Measurements from ENCODE around the gene MRPL20.
A peak's percentile ranks its signal among the peaks of the same experiment; 100 is the strongest.

MRPL20 gene

DNA sequence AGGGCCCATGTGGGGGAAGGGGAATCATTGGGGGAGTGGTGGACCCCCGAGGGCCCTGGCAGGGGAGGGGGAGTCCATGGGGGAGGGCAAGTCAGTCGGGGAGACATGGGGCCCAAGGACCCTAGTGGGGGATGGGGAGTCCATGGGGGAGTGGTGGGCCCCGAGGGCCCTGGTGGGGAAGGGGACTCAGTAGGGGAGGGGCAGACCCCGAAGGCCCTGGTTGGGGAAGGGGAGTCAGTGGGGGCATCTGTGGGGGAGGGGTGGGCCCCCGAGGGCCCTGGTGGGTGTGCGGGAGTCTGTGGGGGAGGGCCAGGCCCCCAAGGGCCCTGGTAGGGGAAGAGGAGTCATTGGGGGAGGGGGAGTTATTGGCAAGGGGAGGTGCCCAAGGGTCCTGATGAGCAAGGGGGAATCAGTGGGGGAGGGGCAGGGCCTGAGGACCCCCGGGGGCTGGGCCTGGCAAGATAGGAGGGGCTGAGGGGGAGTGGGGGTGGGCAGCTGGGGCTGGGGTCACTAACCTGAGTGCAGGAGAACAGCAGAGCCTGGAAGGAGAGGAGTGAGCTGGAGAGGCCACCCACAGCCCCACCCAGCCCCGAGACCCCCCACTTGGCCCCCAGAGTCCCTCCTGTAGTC is 50.8 kb downstream of the MRPL20 start:
- TF ChIP-seq TEAD4 (IDR thresholded peaks at IDR 0.05) (no peak), TAF1 (IDR thresholded peaks at IDR 0.05; ENCODE audit: low read depth) (no peak), CREB1 (IDR thresholded peaks at IDR 0.05; ENCODE audit: low read depth) (no peak), YY1 (IDR thresholded peaks at IDR 0.05; ENCODE audit: low read depth) (no peak), EP300 (IDR thresholded peaks at IDR 0.05; ENCODE audit: borderline replicate concordance) (no peak), CEBPB (IDR thresholded peaks at IDR 0.05) (no peak), FOXM1 (IDR thresholded peaks at IDR 0.05; ENCODE audit: borderline replicate concordance, low read depth) (no peak)
- TF ChIP-seq, protein P1, sequence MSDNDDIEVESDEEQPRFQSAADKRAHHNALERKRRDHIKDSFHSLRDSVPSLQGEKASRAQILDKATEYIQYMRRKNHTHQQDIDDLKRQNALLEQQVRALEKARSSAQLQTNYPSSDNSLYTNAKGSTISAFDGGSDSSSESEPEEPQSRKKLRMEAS (IDR thresholded peaks at IDR 0.05): no peak

DNA sequence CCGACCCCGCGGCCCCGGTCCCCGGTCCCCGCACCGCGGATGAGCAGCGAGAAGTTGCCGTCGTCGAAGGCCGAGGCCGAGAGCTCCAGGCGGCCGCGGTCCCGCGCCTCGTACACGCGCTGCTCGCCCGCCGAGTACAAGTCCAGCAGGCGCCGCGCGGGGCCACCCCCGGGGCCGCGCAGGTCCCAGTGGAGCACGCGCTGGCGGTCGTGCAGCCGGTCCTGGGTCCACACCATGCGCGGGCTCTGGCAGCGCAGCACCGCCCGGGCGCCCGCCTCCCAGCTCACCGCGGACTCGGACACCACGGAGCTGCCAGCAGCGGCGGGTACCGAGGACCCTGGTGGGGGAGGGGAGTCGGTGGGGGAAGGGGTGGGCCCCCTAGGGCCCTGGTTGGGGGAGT is 51.7 kb downstream of the MRPL20 start:
- TF ChIP-seq, protein P2, sequence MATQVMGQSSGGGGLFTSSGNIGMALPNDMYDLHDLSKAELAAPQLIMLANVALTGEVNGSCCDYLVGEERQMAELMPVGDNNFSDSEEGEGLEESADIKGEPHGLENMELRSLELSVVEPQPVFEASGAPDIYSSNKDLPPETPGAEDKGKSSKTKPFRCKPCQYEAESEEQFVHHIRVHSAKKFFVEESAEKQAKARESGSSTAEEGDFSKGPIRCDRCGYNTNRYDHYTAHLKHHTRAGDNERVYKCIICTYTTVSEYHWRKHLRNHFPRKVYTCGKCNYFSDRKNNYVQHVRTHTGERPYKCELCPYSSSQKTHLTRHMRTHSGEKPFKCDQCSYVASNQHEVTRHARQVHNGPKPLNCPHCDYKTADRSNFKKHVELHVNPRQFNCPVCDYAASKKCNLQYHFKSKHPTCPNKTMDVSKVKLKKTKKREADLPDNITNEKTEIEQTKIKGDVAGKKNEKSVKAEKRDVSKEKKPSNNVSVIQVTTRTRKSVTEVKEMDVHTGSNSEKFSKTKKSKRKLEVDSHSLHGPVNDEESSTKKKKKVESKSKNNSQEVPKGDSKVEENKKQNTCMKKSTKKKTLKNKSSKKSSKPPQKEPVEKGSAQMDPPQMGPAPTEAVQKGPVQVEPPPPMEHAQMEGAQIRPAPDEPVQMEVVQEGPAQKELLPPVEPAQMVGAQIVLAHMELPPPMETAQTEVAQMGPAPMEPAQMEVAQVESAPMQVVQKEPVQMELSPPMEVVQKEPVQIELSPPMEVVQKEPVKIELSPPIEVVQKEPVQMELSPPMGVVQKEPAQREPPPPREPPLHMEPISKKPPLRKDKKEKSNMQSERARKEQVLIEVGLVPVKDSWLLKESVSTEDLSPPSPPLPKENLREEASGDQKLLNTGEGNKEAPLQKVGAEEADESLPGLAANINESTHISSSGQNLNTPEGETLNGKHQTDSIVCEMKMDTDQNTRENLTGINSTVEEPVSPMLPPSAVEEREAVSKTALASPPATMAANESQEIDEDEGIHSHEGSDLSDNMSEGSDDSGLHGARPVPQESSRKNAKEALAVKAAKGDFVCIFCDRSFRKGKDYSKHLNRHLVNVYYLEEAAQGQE (IDR thresholded peaks at IDR 0.05; ENCODE audit: low read depth): no peak
- TF ChIP-seq TCF12 (IDR thresholded peaks at IDR 0.05; ENCODE audit: low read depth) (no peak), TEAD4 (IDR thresholded peaks at IDR 0.05) (no peak)
- TF ChIP-seq, protein P1 (IDR thresholded peaks at IDR 0.05): peak; percentile 82

DNA sequence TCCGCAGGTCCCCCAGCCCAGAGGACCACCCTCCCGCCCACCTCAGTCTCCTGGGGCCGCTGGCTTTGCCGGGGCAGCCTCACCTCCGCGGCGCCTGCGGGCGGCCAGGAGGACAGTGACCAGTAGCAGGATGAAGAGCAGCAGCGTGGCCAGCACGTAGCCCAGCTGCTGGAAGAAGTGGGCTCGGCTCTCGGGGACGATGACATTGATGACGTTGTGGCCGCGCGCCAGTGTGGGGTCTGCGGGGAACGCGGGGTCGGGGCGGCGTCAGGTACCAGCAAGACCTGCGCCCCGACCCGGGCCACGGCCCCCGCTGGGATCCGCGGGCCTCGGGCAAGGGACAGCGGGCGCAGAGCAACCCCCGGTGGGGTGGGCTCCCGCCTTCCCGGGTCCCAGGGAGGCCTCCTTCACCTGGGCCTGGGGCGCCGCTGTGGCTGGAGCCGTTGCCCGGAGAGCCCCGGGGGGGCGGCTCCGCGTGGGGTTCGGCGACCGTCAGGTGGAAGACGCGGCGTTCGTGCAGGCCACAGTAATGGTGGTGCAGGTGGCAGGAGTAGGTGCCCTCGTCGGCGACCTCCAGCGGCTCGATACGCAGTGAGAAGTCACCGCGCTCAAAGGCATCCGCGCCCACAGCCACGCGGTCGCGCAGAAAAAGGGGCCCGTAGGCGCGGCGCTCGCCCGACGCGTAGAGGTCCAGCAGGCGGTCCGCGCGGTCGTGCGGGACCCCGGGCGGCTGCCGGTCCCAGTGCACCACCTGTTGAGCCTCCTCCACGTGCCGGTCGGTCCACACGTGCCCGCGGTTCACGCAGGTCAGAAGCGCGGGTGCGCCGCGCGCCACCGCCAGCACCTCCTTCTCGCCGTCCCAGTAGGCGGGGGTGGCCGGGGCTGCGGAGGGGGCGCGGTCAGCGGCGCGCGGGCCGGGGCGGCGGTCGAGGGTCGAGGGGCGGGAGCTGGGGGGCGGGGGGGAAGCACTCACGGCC is 52.5 kb downstream of the MRPL20 start:
- no peak for TF ChIP-seq CREB1 (IDR thresholded peaks at IDR 0.05; ENCODE audit: low read depth)
- no peak for TF ChIP-seq FOXM1 (IDR thresholded peaks at IDR 0.05; ENCODE audit: borderline replicate concordance, low read depth)
- TF ChIP-seq YY1 (IDR thresholded peaks at IDR 0.05; ENCODE audit: low read depth): no peak
- TF ChIP-seq NFIC (IDR thresholded peaks at IDR 0.05): no peak
- TF ChIP-seq TAF1 (IDR thresholded peaks at IDR 0.05; ENCODE audit: low read depth): no peak
- TF ChIP-seq, protein P3, sequence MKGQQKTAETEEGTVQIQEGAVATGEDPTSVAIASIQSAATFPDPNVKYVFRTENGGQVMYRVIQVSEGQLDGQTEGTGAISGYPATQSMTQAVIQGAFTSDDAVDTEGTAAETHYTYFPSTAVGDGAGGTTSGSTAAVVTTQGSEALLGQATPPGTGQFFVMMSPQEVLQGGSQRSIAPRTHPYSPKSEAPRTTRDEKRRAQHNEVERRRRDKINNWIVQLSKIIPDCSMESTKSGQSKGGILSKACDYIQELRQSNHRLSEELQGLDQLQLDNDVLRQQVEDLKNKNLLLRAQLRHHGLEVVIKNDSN (IDR thresholded peaks at IDR 0.05): no peak
- TF ChIP-seq TCF12 (IDR thresholded peaks at IDR 0.05; ENCODE audit: low read depth): no peak
- TF ChIP-seq, protein P1 (IDR thresholded peaks at IDR 0.05): no peak; the same call in 1 of the 2 replicates
- no peak for TF ChIP-seq TEAD4 (IDR thresholded peaks at IDR 0.05)
- TF ChIP-seq ZBTB7A (IDR thresholded peaks at IDR 0.05; ENCODE audit: low read depth): no peak
- no peak for TF ChIP-seq RAD21 (IDR thresholded peaks at IDR 0.05; ENCODE audit: low read depth)
- no peak for TF ChIP-seq CEBPB (IDR thresholded peaks at IDR 0.05)
- TF ChIP-seq, protein P2 (IDR thresholded peaks at IDR 0.05; ENCODE audit: low read depth): no peak
- TF ChIP-seq EGR1 (IDR thresholded peaks at IDR 0.05): no peak

DNA sequence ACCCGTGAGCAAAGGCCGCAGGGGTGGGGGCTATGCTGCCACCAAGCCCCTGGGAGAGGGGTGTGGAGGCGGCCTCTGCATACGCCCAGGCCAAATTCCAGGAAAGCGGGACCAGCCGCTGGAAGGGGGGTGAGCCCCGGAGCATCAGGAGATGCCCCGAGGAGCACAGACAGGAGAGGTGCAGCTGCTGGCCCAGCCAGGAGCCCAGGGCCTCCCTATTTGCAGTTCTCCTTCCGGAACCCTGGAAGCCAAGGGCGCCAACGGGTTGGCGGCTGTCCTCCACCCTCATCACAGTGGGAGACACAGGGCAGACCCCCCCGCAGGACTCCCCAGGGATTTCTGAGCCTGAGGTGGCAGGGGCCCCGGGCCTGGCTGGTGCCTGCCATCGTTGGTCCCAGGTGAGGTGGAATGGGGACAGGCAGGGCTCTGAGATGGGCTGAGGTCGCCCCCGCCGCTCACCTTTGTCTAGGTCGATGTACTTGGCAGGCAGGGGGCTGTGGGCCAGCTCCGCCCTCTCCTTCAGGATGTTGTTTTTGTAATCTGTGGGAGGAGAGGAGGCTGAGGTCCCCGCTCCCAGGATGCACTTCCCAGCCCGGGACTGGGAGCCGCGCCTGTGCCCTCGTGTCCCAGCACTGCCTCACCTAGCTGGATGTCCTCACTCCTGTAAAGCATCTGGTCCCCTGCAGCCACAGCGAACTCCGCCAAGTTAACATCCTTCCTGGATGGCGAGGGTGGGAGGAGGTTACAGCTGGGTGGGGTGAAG is 53.5 kb downstream of the MRPL20 start:
- TF ChIP-seq TCF12 (IDR thresholded peaks at IDR 0.05; ENCODE audit: low read depth): no peak
- TF ChIP-seq ZBTB7A (IDR thresholded peaks at IDR 0.05; ENCODE audit: low read depth): 0 out of 2 replicates have a peak, but pooled peaks have one; percentile 21

DNA sequence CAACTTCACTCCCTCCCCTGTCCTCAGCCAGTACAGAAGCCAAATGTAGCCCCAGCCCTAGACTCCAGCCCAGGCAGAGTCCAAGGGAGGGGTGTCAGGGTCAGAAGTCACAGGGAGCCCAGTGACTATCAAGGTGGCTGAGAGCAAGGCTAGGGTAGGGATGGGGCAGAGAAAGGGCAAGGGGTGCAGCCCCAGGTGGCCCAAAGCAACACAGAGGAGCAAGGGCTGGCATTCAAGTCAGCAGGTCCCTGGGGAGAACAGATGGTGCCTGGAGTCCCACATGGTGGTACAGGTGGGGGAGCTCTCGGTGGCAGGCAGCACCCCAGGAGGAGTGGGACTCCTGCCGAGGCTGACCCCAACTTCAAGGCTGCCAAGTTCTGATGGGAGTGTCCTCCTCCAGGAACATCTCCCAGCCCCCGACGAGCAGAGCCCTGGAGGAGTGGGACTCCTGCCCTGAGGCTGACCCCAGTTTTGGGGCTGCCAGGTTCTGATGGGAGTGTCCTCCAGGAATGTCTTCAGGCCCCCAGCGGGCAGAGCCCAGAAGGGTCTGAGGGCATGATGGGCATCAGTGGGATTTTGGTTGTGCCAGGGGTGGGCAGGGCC is 54.2 kb downstream of the MRPL20 start:
- TF ChIP-seq TAF1 (IDR thresholded peaks at IDR 0.05; ENCODE audit: low read depth) (no peak), EGR1 (IDR thresholded peaks at IDR 0.05) (no peak), YY1 (IDR thresholded peaks at IDR 0.05; ENCODE audit: low read depth) (no peak), FOXM1 (IDR thresholded peaks at IDR 0.05; ENCODE audit: borderline replicate concordance, low read depth) (no peak), CEBPB (IDR thresholded peaks at IDR 0.05) (no peak), CREB1 (IDR thresholded peaks at IDR 0.05; ENCODE audit: low read depth) (no peak), NFIC (IDR thresholded peaks at IDR 0.05) (no peak), RAD21 (IDR thresholded peaks at IDR 0.05; ENCODE audit: low read depth) (no peak), TCF12 (IDR thresholded peaks at IDR 0.05; ENCODE audit: low read depth) (no peak), EP300 (IDR thresholded peaks at IDR 0.05; ENCODE audit: borderline replicate concordance) (no peak), TEAD4 (IDR thresholded peaks at IDR 0.05) (no peak), ZBTB7A (IDR thresholded peaks at IDR 0.05; ENCODE audit: low read depth) (no peak)
- TF ChIP-seq, protein P1 (IDR thresholded peaks at IDR 0.05): no peak
- TF ChIP-seq, protein P2 (IDR thresholded peaks at IDR 0.05; ENCODE audit: low read depth): no peak
- TF ChIP-seq, protein P3 (IDR thresholded peaks at IDR 0.05): no peak

Data from Ishikawa (cell line).